Endothelial cell of umbilical vein (primary cell): ENCODE measurements around the gene CCDC32. TPM values are rescaled to one million over a fixed set of nuclear protein-coding genes. Genes with fewer than 3 reads are reported as not detected.

ENCODE experiments used
- BruUV-seq: library from RNA; stranded (reverse); fragments of 400-500 nt; replicated peaks from 2 replicates; lab custom pipeline; 2021; lab: Mats Ljungman, UMichigan
- CTCF ChIA-PET: fragments of 300-600, 350-600 bp; sonication (Branson Sonifier 250); formaldehyde crosslinking; loops from one replicate; lab custom pipeline; 2021; ENCODE audit warnings: antibody characterized with exemption, inconsistent platforms; lab: Charles Lee
- POLR2A ChIA-PET: fragments of 300-600, 350-600 bp; sonication (Branson Sonifier 250); formaldehyde crosslinking; loops from one replicate; lab custom pipeline; 2021; ENCODE audit warnings: antibody characterized with exemption, inconsistent platforms; lab: Charles Lee
- DNase-seq: peaks from one replicate; pipeline ENCODE4 v3.0.0-alpha.2; 2011; ENCODE audit warnings: low read depth, low spot score
- FAIRE-seq: peaks from 2 replicates; lab custom pipeline; 2011; peaks lifted over from hg19 to GRCh38; lab: Jason Lieb, UNC
- H2AFZ ChIP-seq: 2 replicates; pipeline ENCODE4 v1.6.0; 2012; ENCODE audit warnings: low read depth, low read length, control low read depth, inconsistent platforms
- H3K27ac ChIP-seq: 2 replicates; pipeline ENCODE4 v1.5.1; 2011; ENCODE audit warnings: low read depth, mild to moderate bottlenecking, control low read depth, low read length, moderate library complexity; ENCODE audit not compliant: insufficient read depth
- H3K27me3 ChIP-seq, 2 experiments: 2 replicates each; pipeline versions ENCODE4 v1.6.0 to v1.6.1; 2011; ENCODE audit warnings: low read length in 2 of 2, mixed read lengths in 1 of 2; ENCODE audit not compliant: control insufficient read depth in 2 of 2, insufficient read depth in 2 of 2
- H3K36me3 ChIP-seq, 2 experiments: 2 replicates in 1 of 2; 3 replicates in 1 of 2; pipeline ENCODE4 v1.5.1; 2011; ENCODE audit warnings: low read length in 2 of 2, mild to moderate bottlenecking in 1 of 2, moderate library complexity in 1 of 2; ENCODE audit not compliant: control insufficient read depth in 2 of 2, insufficient read depth in 2 of 2; ENCODE audit errors: extremely low read depth in 1 of 2
- H3K4me1 ChIP-seq: 3 replicates; pipeline ENCODE4 v1.5.1; 2011; ENCODE audit warnings: mild to moderate bottlenecking, low read length; ENCODE audit not compliant: control insufficient read depth, insufficient read depth; ENCODE audit errors: extremely low read depth
- H3K4me2 ChIP-seq: 2 replicates; pipeline ENCODE4 v1.6.1; 2011; ENCODE audit warnings: low read length, control low read depth, mixed read lengths; ENCODE audit not compliant: insufficient read depth
- H3K4me3 ChIP-seq, 3 experiments: fragments of 200-600 bp in 1 of 3; sonication (generic), shearing (Covaris generic) in 1 of 3; replicated peaks in 1 of 3; 2 replicates each; pipeline ENCODE4 v1.5.1; 2011 to 2016; ENCODE audit warnings: control low read depth in 3 of 3, low read length in 3 of 3, mild to moderate bottlenecking in 2 of 3, inconsistent platforms in 1 of 3, low read depth in 1 of 3, moderate library complexity in 1 of 3; ENCODE audit not compliant: insufficient read depth in 1 of 3
- H3K79me2 ChIP-seq: 2 replicates; pipeline ENCODE4 v1.6.0; 2012; ENCODE audit warnings: low read length, inconsistent platforms; ENCODE audit not compliant: control insufficient read depth, insufficient read depth
- H3K9ac ChIP-seq: replicated peaks from 2 replicates; pipeline ENCODE3; 2011; ENCODE audit warnings: low read length, control low read depth; ENCODE audit not compliant: insufficient read depth; ENCODE audit errors: extremely low read depth
- H3K9me1 ChIP-seq: replicated peaks from 3 replicates; pipeline ENCODE4 v1.6.0; 2011; ENCODE audit warnings: mild to moderate bottlenecking, low read length; ENCODE audit not compliant: control insufficient read depth, insufficient read depth; ENCODE audit errors: extremely low read depth
- H3K9me3 ChIP-seq: replicated peaks from 2 replicates; pipeline ENCODE4 v1.5.1; 2012; ENCODE audit warnings: low read length, inconsistent platforms; ENCODE audit not compliant: control insufficient read depth, insufficient read depth
- H4K20me1 ChIP-seq: replicated peaks from 2 replicates; pipeline ENCODE3; 2011; ENCODE audit warnings: mild to moderate bottlenecking, low read length; ENCODE audit not compliant: control insufficient read depth, insufficient read depth; ENCODE audit errors: extremely low read depth
- EZH2 ChIP-seq: IDR thresholded peaks from 2 replicates; pipeline ENCODE4 v1.6.1; 2012; ENCODE audit warnings: borderline replicate concordance, low read depth, mild to moderate bottlenecking, moderate library complexity, low read length, inconsistent platforms; ENCODE audit not compliant: severe bottlenecking
- FOS ChIP-seq: IDR thresholded peaks from 2 replicates; pipeline ENCODE4 v1.6.1; 2011; ENCODE audit warnings: mild to moderate bottlenecking, low read length, moderate library complexity, borderline replicate concordance; ENCODE audit not compliant: insufficient read depth
- GATA2 ChIP-seq: IDR thresholded peaks from 2 replicates; pipeline ENCODE4 v1.7.0; 2011; ENCODE audit warnings: low read depth, mild to moderate bottlenecking, moderate library complexity, mixed read lengths, low read length; ENCODE audit not compliant: insufficient read length, insufficient read depth
- JUN ChIP-seq: IDR thresholded peaks from 2 replicates; pipeline ENCODE4 v1.6.1; 2011; ENCODE audit warnings: borderline replicate concordance, low read depth; ENCODE audit not compliant: insufficient read length, insufficient read depth
- MAX ChIP-seq: IDR thresholded peaks from 2 replicates; pipeline ENCODE4 v1.6.1; 2011; ENCODE audit not compliant: insufficient read depth, insufficient read length
- MYC ChIP-seq: IDR thresholded peaks from one replicate; pipeline ENCODE4 v1.6.1; 2011; ENCODE audit warnings: mild to moderate bottlenecking, low read depth, low read length
- POLR2A ChIP-seq: IDR thresholded peaks from 2 replicates; pipeline ENCODE4 v1.6.1; 2012; ENCODE audit warnings: low read depth, mild to moderate bottlenecking, control low read depth, low read length
- POLR2AphosphoS5 ChIP-seq: IDR thresholded peaks from 2 replicates; pipeline ENCODE4 v1.6.1; 2012; ENCODE audit warnings: low read depth, mild to moderate bottlenecking, control low read depth, low read length, moderate library complexity; ENCODE audit not compliant: insufficient read depth
- dilution Hi-C: fragments of 300-500 bp; cut with MboI; formaldehyde crosslinking; loops from one replicate; pipeline ENCODE4 v1.15.0; 2019; ENCODE audit warnings: low sequenced_read_pairs; ENCODE audit not compliant: extremely low pct_ligation_motif_present
- intact Hi-C: fragments of 100-400 bp; cut with micrococcal nuclease; formaldehyde crosslinking; loops from one replicate; pipeline ENCODE4 v1.10.0; 2022
- polyA plus RNA-seq, 4 experiments: library from polyadenylated mRNA; depleted of rRNA in 3 of 4; stranded (reverse) in 3 of 4; unstranded in 1 of 4; fragments of >200 nt; gene quantifications; 2 replicates each; pipeline versions ENCODE4 v1.2.1 to v1.2.3, GENCODE V29; 2011 to 2012; ENCODE audit warnings: missing spikeins in 1 of 4
- total RNA-seq: library from RNA; stranded (reverse); gene quantifications from 2 replicates; pipeline ENCODE4 v1.2.3, GENCODE V29; 2021
- TF ChIP-seq, protein P1 (sequence below), 2 donors: IDR thresholded peaks; 1 replicate in 1 of 2; 2 replicates in 1 of 2; pipeline ENCODE4 v1.5.1; 2011; ENCODE audit warnings: low read length in 2 of 2, mild to moderate bottlenecking in 2 of 2, moderate library complexity in 2 of 2, control low read depth in 1 of 2, inconsistent platforms in 1 of 2, low read depth in 1 of 2; ENCODE audit not compliant: insufficient read depth in 1 of 2; ENCODE audit errors: extremely low read depth in 1 of 2

Gene CCDC32
- total and polyA plus RNA-seq, 2 donors (not counting 3 experiments of a cell fraction or from before 2014, with no cell fraction given) = 22.9 to 24.0 TPM

DNA sequence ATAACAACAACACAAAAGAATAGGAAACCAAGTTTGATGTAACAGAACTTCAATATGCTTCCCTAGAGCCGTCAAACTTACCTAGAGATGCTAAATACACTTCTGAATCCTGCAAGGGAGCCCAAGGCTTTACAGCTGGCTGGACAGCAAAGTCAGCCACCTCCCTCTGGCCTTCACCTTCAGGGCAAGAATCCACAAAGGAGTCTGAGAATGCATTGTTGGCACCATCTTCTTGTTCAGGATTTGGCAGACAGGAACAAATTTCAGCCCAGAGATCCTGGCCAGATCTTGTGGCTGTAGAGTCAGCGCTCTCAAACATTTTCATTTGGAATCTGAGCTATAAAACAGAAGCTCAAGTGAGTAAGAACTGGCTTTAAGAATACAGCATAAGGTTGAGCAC is 2.2 kb downstream of the CCDC32 start:
- H3K4me2 ChIP-seq = no peak overlapping the region
- DNase-seq = no peak
- H3K9ac ChIP-seq = no peak overlapping the region
- H4K20me1 ChIP-seq = no peaks in the 10 kb centered on the region
- no peaks in the 10 kb centered on the region for H3K9me1 ChIP-seq
- H2AFZ ChIP-seq = no peak overlapping the region
- no peak overlapping the region for H3K27ac ChIP-seq
- dilution Hi-C loops (no loop called here), intact Hi-C loops (loop anchor here (10.0 kb wide), 1 partner anchor 332 kb away; the partner anchor contains the start of gene VPS18)
- FAIRE-seq = no peak
- peaks cover 7% of the 10 kb centered on the region for H3K79me2 ChIP-seq
- no peaks in the 10 kb centered on the region for H3K9me3 ChIP-seq
- no TSS peak for BruUV-seq
- TF ChIP-seq POLR2AphosphoS5 = no peak
- no peak for TF ChIP-seq MYC
- no peak for TF ChIP-seq EZH2
- TF ChIP-seq JUN = no peak
- TF ChIP-seq, protein P1, sequence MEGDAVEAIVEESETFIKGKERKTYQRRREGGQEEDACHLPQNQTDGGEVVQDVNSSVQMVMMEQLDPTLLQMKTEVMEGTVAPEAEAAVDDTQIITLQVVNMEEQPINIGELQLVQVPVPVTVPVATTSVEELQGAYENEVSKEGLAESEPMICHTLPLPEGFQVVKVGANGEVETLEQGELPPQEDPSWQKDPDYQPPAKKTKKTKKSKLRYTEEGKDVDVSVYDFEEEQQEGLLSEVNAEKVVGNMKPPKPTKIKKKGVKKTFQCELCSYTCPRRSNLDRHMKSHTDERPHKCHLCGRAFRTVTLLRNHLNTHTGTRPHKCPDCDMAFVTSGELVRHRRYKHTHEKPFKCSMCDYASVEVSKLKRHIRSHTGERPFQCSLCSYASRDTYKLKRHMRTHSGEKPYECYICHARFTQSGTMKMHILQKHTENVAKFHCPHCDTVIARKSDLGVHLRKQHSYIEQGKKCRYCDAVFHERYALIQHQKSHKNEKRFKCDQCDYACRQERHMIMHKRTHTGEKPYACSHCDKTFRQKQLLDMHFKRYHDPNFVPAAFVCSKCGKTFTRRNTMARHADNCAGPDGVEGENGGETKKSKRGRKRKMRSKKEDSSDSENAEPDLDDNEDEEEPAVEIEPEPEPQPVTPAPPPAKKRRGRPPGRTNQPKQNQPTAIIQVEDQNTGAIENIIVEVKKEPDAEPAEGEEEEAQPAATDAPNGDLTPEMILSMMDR (IDR thresholded peaks at IDR 0.05; ENCODE audit: extremely low read depth in 1 of 2, insufficient read depth in 1 of 2, low read depth in 1 of 2, low read length in 2 of 2) = no peak
- TF ChIP-seq POLR2A = no peak
- TF ChIP-seq FOS = no peak
- TF ChIP-seq GATA2 = no peak
- no peak for TF ChIP-seq MAX
- ChIA-PET CTCF (interaction anchor here (1.9 kb wide), 1 partner anchor 43 kb away, joined by 5 read pairs; no protein-coding TSS in a partner anchor), POLR2A (no interaction called here)
- H3K27me3 ChIP-seq = no peaks in the 10 kb centered on the region
- no peak overlapping the region for H3K4me3 ChIP-seq
- no peaks in the 10 kb centered on the region for H3K36me3 ChIP-seq
- H3K4me1 ChIP-seq = peaks cover 8% of the 10 kb centered on the region
